Neural cell (in vitro differentiated cells): ENCODE data around the gene RPL36.

Source experiments
- CTCF ChIP-seq: fragments of 450-650 bp; IDR thresholded peaks from 2 replicates; pipeline ENCODE4 v1.5.1; 2014; ENCODE audit warnings: antibody characterized with exemption, mild to moderate bottlenecking, moderate library complexity; ENCODE audit not compliant: poor library complexity, severe bottlenecking
- RAD21 ChIP-seq: fragments of 450-650 bp; conservative IDR thresholded peaks from 2 replicates; pipeline ENCODE4 v1.6.1; 2014; ENCODE audit warnings: antibody characterized with exemption, mild to moderate bottlenecking, moderate library complexity
- TAF1 ChIP-seq: IDR thresholded peaks from 2 replicates; pipeline ENCODE4 v1.6.1; 2012; ENCODE audit warnings: low read depth

GRCh38 chr19:5665781-5666513, 24.1 kb upstream of the RPL36 start:
- no peak for TF ChIP-seq CTCF
- no peak for TF ChIP-seq RAD21
- no peak for TF ChIP-seq TAF1
